ENCODE results near the gene ALX1. TPM values are rescaled to one million over a fixed set of nuclear protein-coding genes. Genes with fewer than 3 reads are reported as not detected.

ALX1 gene
- total and polyA plus RNA-seq, 4 donors, result not detected

GRCh38 chr12:85322715-85323114 lies 42.7 kb downstream of the ALX1 start:
- Histone ChIP-seq H3K27me3 (ENCODE audit: control insufficient read depth in 4 of 4, insufficient read depth in 4 of 4, low read length in 3 of 4) (no peaks in the 10 kb centered on the region), H3K27ac (ENCODE audit: low read depth in 1 of 2, low read length in 2 of 2) (no peak overlapping the region), H3K36me3 (ENCODE audit: control insufficient read depth in 4 of 4, insufficient read depth in 3 of 4, low read depth in 1 of 4, low read length in 3 of 4) (no peaks in the 10 kb centered on the region), H3K4me1 (ENCODE audit: control insufficient read depth in 4 of 4, insufficient read depth in 4 of 4, low read length in 3 of 4) (no peaks in the 10 kb centered on the region), H3K4me3 (ENCODE audit: low read depth in 1 of 3, low read length in 3 of 3) (no peak overlapping the region), H3K9ac (ENCODE audit: low read depth in 1 of 2, low read length in 2 of 2) (no peak overlapping the region), H3K9me3 (ENCODE audit: control insufficient read depth in 4 of 4, low read length in 3 of 4) (no peaks in the 10 kb centered on the region)
- WGBS, result 58% methylated on average over 2 of the region's 2 CpGs
- TF ChIP-seq REST (IDR thresholded peaks at IDR 0.05) (no peak), RAD21 (IDR thresholded peaks at IDR 0.05) (no peak), FOXA1 (IDR thresholded peaks at IDR 0.05) (no peak), JUND (IDR thresholded peaks at IDR 0.05) (no peak), GABPA (IDR thresholded peaks at IDR 0.05 in 1 of 2, conservative IDR thresholded peaks at IDR 0.05 in 1 of 2) (no peak), FOXA2 (IDR thresholded peaks at IDR 0.05) (no peak)
- TF ChIP-seq, protein P1, sequence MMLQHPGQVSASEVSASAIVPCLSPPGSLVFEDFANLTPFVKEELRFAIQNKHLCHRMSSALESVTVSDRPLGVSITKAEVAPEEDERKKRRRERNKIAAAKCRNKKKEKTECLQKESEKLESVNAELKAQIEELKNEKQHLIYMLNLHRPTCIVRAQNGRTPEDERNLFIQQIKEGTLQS (IDR thresholded peaks at IDR 0.05), result no peak
- TF ChIP-seq, protein P2, sequence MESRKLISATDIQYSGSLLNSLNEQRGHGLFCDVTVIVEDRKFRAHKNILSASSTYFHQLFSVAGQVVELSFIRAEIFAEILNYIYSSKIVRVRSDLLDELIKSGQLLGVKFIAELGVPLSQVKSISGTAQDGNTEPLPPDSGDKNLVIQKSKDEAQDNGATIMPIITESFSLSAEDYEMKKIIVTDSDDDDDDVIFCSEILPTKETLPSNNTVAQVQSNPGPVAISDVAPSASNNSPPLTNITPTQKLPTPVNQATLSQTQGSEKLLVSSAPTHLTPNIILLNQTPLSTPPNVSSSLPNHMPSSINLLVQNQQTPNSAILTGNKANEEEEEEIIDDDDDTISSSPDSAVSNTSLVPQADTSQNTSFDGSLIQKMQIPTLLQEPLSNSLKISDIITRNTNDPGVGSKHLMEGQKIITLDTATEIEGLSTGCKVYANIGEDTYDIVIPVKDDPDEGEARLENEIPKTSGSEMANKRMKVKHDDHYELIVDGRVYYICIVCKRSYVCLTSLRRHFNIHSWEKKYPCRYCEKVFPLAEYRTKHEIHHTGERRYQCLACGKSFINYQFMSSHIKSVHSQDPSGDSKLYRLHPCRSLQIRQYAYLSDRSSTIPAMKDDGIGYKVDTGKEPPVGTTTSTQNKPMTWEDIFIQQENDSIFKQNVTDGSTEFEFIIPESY (IDR thresholded peaks at IDR 0.05), result no peak
- DNase-seq (ENCODE audit: low spot score), result no peak

GRCh38 chr12:85325442-85325841 lies 45.4 kb downstream of the ALX1 start:
- H3K36me3 ChIP-seq (ENCODE audit: control insufficient read depth in 4 of 4, insufficient read depth in 3 of 4, low read depth in 1 of 4, low read length in 3 of 4), result no peaks in the 10 kb centered on the region
- H3K27ac ChIP-seq (ENCODE audit: low read depth in 1 of 2, low read length in 2 of 2), result no peak overlapping the region
- no peak for DNase-seq (ENCODE audit: low spot score)
- 51% methylated on average over 2 of the region's 2 CpGs for WGBS
- no peak overlapping the region for H3K4me3 ChIP-seq (ENCODE audit: low read depth in 1 of 3, low read length in 3 of 3)
- H3K9ac ChIP-seq (ENCODE audit: low read depth in 1 of 2, low read length in 2 of 2), result no peak overlapping the region
- no peaks in the 10 kb centered on the region for H3K4me1 ChIP-seq (ENCODE audit: control insufficient read depth in 4 of 4, insufficient read depth in 4 of 4, low read length in 3 of 4)
- no peak for TF ChIP-seq MAX (IDR thresholded peaks at IDR 0.05)
- TF ChIP-seq HNF4G (IDR thresholded peaks at IDR 0.05), result no peak
- no peak for TF ChIP-seq JUND (IDR thresholded peaks at IDR 0.05)
- no peak for TF ChIP-seq RAD21 (IDR thresholded peaks at IDR 0.05)
- TF ChIP-seq, protein P1 (IDR thresholded peaks at IDR 0.05), result no peak
- TF ChIP-seq HNF4A (conservative IDR thresholded peaks at IDR 0.05), result no peak
- no peak for TF ChIP-seq REST (IDR thresholded peaks at IDR 0.05)
- no peak for TF ChIP-seq NR2F2 (IDR thresholded peaks at IDR 0.05)
- TF ChIP-seq SP1 (IDR thresholded peaks at IDR 0.05), result no peak
- TF ChIP-seq, protein P3, sequence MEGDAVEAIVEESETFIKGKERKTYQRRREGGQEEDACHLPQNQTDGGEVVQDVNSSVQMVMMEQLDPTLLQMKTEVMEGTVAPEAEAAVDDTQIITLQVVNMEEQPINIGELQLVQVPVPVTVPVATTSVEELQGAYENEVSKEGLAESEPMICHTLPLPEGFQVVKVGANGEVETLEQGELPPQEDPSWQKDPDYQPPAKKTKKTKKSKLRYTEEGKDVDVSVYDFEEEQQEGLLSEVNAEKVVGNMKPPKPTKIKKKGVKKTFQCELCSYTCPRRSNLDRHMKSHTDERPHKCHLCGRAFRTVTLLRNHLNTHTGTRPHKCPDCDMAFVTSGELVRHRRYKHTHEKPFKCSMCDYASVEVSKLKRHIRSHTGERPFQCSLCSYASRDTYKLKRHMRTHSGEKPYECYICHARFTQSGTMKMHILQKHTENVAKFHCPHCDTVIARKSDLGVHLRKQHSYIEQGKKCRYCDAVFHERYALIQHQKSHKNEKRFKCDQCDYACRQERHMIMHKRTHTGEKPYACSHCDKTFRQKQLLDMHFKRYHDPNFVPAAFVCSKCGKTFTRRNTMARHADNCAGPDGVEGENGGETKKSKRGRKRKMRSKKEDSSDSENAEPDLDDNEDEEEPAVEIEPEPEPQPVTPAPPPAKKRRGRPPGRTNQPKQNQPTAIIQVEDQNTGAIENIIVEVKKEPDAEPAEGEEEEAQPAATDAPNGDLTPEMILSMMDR (IDR thresholded peaks at IDR 0.05; ENCODE audit: low read depth, low read length, missing input control), result no peak
- TF ChIP-seq TAF1 (conservative IDR thresholded peaks at IDR 0.05), result no peak
- TF ChIP-seq, protein P2 (IDR thresholded peaks at IDR 0.05), result no peak
- no peak for TF ChIP-seq FOXA2 (IDR thresholded peaks at IDR 0.05)
- TF ChIP-seq YY1 (IDR thresholded peaks at IDR 0.05), result no peak
- TF ChIP-seq GABPA (IDR thresholded peaks at IDR 0.05 in 1 of 2, conservative IDR thresholded peaks at IDR 0.05 in 1 of 2), result no peak
- no peak for TF ChIP-seq FOXA1 (IDR thresholded peaks at IDR 0.05)
- no peak for TF ChIP-seq EGR1 (IDR thresholded peaks at IDR 0.05; ENCODE audit: low read depth in 2 of 2)
- no peak for TF ChIP-seq RXRA (IDR thresholded peaks at IDR 0.05)
- H3K9me3 ChIP-seq (ENCODE audit: control insufficient read depth in 4 of 4, low read length in 3 of 4), result no peaks in the 10 kb centered on the region
- H3K27me3 ChIP-seq (ENCODE audit: control insufficient read depth in 4 of 4, insufficient read depth in 4 of 4, low read length in 3 of 4), result no peaks in the 10 kb centered on the region
